Medulla oblongata (tissue), 1 donor: ENCODE results near the gene UGDH.
A peak's percentile ranks its signal among the peaks of the same experiment; 100 is the strongest.
"Not testable (repeated sequence)": the region's sequence is repeated elsewhere in the genome, so short reads cannot be mapped to it uniquely, and the experiment has no call there.

ENCODE experiments used
- DNase-seq: peaks from one replicate; pipeline ENCODE4 v3.0.0-alpha.2; 2015; ENCODE audit errors: extremely low spot score

UGDH gene

DNA sequence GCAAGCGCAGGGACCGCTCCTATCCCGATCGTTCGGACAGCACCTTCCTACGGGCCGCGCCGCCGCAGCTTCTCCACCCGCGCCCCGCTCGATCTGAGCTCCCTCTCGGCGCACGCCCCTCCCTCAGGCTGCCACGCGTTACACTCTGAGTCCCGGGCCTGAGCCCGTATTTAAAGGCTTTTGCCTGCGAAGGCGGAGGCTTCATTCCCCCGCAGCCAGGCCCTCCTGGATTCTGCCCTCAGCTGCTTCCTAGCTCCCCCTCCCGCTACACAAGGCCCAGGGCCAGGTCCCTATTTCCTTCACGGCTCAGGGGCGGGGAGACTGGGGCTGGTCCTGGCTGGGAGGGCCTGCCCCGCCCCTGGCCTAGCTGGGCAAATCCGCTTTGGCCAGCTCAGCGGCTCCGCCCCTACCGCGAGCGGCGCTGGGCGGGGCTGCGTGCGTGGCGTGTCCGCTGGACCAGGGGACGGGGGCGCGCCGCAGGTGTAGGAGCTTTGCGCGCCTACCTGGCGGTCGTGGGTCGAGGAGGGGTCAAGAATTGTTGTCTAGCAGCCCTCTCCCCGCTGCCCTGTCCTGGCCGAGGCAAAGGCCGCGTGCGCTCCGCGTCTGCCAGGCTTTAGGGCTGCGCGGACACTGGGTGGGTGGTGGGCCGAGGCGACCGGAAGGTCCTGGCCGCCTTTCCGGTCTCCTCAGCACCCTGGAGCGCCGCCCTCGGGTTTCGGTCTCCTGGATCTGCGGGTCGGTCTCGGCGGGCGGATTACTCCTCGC is at the start of gene UGDH:
Gene UGDH (minus strand): TSS at position 144 of the 765 bp plus-strand sequence. CDS start 5,927 bp downstream, outside the sequence.
- DNase-seq, result peak; percentile 99

DNA sequence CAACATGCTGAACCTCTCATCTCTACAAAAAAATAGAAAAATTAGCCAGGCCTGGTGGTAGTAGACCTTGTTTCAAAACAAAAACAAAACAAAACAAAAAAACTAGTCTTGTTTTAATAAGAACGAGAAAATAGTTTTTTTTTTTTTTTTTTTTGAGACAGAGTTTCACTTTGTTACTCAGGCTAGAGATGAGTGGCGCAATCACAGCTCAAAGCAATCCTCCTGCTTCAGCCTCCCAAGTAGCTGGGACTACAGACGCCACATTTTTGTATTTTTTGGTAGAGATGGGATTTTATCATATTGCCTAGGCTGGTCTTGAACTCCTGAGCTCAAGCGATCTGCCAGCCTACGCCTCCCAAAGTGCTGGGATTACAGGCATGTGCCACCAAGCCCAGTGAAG is 47.7 kb upstream of the UGDH start:
- DNase-seq, result no peak

DNA sequence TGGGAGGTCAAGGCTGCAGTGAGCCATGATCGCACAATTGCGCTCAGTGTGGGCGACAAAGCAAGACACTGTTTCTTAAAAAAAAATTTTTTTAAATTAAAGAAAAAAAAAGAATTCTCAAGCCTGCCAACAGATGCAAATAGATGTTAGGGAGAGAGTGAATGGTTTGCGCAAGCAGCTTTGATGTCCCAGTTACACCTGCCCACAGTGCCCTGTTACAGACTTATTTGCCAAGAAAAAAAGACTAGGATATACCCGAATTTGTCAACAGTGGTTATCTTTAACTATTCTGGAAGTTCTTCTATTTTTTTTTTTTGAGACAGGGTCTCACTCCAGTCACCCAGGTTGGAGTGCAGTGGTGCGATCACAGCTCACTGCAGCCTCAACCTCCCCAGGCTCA is 44.3 kb upstream of the UGDH start:
- no peak for DNase-seq

DNA sequence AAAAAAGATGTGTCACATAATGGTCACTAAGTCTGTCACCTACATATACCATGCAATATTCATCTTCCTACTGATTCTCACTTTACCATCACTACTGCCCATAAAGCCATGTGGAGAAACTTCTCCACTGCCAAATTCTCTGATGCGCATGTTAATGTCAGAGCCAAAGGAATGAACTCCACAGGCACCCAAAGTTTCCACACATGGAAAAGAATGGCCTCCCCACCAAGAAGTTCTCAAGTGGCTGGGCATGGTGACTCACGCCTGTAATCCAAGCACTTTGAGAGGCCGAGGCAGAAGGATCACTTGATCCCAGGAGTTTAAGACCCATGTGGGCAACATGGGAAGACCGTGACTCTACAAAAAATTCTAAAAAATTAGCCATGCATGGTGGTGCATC is 43.8 kb upstream of the UGDH start:
- no peak for DNase-seq

DNA sequence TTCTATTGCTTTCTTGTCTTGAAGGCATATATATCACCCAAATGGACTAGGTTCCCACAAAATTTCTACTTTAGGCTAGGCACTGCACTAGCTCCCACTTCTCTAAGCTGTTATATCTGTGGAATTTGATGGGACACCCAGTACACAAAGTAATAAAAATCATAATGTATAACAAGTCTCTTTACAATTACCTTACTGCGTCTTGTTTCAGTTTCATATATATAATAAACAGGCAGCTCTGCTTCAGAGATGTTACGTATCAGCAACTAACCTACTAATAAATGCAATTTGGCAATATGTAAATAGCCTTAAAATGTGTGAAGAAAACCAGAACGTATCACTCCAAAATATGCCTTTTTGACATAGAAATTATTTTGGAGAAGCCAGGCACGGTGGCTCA is 42.0 kb upstream of the UGDH start:
- no peak for DNase-seq

DNA sequence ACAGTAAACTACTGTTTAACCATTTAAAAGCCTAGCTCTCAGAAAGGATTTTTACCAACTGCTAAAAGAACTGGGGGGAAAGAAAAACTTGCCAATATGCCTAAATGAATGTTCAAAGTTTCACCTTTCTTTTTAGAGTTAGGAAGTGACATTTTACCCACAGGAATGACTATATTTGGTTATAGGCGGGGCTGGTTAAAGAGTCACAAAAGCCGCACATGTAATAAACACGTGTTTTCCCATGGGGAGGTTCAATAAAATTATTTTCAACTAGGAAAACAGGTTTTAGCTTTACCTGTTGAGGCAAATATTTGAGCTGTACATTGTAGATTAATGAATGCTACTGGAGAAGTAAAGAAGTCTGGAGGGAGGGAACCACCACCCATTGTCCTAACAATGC is 41.6 kb upstream of the UGDH start:
- no peak for DNase-seq

DNA sequence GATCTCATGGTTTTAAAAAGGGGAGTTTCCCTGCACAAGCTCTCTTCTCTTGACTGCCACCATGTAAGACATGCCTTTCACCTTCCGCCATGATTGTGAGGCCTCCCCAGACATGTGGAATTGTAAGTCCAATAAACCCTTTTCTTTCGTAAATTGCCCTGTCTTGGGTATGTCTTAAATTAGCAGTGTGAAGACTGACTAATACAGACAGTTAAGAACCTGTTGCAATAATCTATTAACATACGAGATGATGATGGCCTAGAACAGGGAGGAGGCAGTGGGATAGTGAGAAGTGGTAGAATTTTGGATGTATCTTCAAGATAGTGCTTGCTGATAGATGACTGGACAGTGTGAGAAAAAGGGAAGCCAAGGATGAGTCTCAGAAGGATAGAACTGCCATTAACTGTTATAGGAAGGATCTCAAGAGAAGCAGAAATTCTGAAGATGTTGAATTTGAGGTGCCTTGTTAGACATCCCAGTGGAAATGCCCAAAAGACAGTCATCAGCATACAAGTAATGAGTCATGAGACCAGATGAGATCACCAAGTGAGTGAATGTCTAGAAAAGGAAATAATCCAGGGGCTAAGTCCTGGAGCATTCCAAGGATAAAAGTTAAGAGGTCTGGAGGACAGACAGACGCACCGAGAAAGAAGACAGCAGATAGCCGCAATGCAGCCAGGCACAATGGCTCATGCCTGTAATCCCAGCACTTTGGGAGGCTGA is 38.8 kb upstream of the UGDH start:
- DNase-seq, result no peak

DNA sequence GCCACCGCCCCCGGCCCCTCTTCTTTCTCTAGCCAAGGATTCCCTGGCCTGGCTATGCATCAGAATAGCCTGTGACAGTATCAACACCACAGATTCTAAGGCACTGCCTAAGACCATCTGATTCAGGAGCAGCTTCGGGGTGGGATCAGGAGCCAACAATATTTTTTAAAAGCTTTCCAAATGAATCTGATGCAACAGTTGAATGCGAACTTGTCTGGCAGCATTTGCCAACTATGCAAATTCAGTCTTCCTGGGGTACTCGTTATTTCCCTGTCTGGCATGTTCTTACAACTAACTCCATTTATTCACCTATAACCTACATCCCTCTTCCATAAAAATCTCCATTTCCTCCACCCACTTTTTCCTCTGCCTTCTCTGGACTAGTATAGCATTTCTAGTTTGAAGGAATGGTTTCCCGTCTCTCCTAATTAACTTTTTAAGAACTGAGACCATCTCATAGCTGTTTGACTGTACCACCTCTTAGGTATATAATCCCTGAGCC is 36.2 kb upstream of the UGDH start:
- no peak for DNase-seq

DNA sequence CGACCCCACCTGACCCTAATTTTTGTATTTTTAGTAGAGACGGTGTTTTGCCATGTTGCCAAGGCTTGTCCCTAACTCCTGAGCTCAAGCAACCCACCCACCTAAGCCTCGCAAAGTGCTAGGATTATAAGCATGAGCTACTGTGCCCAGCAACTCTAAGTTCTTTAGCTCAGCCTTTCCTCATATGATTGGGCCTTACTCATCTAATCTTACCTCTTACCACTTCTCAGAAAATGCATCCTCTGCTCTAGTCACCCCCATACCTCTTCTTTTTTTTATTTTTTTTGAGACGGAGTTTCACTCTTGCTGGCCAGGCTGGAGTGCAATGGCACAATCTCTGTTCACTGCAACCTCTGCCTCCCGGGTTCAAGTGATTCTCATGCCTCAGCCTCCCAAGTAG is 35.6 kb upstream of the UGDH start:
- DNase-seq, result no peak

DNA sequence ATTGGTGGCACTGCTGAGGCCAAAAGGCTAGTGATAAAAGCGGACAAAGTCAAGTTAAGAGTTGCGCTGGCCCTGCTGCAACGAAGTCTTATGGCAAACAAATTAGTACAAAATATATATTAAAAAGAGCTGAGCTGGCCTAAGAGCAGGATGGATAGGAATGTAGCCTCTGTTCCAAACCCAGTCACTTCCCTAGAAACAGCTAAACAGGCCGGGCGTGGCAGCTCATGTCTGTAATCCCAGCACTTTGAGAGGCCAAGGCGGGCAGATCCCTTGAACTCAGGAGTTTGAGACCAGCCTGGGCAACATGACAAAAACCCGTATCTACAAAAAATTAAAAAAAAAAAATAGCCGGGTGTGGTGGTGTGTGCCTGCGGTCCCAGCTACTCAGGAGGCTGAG is 32.4 kb upstream of the UGDH start:
- no peak for DNase-seq

DNA sequence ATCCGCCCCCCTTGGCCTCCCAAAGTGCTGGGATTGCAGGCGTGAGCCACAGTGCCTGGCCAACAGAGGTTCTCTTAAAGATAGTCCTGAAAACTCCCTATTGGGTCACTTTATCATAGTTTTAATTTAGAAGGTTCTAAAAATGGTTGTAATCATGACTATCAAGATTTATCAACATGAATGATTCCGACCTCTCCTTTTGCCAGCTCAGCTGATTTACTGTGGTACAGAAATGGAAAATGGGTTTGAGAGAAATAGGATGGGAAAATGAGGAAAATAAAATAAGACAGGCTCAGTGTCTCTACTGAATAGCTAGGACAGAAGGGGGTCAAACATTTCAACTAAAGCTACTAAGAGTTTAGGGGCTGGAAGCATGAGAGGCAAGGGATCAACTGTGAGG is 28.2 kb upstream of the UGDH start:
- DNase-seq, result no peak

DNA sequence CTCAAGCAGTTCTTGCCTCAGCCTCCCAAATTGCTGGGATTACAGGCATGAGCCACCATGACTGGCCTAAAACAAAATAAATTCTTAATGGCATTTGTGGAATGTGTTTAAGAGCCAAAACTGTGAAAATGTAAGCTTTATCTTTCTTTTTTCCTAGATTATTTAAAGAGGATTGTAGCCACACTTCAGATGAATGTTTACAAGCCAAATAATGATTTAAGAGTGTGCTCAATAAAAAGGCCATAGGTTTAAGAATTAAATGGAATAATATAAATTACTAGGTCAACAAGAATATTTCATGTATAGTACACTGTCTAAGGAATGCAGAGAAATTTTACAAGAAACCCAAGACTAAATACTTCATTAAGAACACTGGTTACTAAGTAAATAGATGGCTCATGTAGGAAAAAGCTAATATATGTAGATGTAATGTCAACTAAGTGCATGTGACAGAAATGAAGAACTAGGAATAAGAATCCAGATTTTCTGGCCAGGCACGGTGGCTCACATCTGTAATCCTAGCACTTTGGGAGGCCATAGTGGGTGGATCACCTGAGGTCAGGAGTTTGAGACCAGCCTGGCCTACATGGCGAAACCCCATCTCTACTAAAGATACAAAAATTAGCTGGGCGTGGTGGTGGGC is 21.3 kb upstream of the UGDH start:
- no peak for DNase-seq

DNA sequence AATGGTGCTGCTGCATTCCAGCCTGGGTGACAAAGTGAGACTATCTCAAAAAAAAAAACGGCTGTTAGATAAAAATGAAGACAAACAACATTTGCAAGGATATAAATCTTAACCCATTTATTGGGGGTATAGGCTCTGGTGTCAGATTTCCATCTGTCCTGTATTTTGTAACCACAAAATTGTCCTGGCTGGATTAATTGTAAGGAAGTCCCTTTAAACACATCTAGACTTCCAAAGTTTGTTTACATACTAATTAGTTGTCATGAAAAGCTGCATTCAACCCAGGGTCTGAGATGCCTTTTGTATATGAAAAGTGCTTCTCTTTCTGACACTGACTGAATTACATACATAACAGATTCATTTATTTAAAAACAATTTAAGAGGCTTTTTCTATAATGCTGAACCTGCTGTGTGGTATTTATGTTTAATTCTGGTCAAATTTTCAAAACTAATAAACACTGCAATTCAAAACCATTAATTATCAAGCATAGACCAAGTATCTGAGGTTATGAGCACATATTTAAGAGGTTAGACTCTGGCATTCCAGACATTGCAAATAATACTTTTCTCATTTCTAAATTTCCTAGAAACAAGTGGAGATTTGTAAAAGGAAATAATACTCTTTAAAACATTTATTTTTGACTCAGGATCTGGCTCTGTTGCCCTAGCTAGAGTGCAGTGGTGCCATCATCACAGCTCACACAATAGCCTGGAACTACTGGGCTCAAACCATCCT is 17.5 kb upstream of the UGDH start:
- DNase-seq, result no peak

DNA sequence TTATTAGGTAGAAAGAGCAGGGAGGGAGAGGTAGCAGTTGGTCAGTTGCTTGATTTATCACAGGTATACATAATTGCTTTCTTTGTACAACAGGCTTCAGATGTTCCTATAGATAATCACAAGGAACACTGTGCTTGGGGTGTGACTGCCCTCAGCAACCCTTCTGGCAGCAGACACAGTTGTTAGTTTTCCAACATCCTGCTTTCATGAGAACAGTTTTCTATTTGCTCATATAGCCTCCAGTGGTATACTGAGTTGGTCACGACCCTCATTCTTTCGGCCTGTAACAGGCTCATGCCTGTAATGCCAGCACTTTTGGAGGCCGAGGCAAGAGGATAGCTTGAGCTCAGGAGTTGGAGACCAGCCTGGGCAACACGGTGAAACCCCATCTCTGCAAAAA is 16.8 kb upstream of the UGDH start:
- not testable (repeated sequence) for DNase-seq

DNA sequence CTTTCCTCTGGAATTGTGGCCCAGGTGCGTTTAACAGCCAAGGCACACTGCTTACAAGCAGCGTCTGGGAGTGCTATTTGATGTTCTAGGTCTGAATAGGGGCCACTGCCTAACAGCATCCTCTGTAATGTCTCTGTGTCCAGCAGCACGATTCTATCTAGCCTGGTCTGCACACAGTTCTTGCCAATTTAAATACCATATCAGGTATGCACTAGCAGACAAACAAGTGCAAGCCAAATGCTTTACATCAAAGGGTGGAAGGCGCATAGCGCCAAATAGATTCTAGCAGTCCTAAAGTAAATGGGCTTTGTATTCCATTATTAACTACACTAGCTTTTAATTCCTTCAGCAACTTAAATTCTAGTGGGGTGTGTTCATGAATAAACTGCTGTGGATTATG is 15.8 kb upstream of the UGDH start:
- no peak for DNase-seq

DNA sequence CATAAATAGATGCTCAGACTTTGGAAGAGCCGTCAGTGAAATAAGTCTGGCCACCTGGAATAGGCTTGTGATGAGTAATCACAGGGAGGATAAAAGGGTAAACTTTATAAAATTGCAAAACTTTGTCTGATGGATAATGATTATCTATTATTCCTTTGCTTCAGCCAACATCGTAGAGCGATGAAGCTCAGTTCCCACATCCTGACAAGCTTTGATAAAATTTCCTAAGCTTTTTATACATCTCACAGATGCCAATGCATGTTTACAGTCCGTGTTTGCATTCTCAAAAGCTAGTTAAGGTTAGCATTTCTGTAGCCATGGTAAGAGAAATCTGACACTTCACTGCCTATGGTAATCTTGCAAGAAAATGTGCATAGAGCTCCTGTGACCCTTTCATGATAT is 15.4 kb upstream of the UGDH start:
- no peak for DNase-seq

DNA sequence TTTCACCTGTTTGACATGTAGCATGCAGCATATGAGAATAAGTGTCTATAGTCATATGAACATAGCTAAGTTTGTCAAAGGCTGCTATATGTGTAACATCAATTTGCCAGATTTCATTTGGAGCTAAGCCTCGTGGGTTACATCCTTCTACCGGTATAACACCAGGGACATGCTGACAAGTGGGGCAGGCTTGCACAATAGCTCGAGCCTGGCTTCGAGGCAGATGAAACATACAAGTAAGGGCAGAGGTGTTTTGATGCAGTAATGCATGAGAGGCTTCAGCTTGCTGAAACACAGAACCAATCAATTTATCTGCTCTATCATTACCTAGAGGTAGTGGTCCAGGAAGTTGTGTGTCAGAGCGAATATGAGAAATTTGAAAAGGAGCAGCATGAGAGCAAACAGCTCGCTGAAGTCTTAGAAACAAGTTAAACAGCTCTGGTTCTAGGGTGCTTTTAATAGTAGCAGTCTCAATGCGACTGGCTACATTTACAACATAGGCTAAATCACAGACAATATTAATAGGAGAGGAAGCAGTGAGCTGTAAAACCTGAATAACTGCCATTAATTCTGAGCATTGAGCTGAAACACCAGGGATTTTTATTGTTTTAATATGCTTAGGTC is 14.9 kb upstream of the UGDH start:
- DNase-seq, result no peak

DNA sequence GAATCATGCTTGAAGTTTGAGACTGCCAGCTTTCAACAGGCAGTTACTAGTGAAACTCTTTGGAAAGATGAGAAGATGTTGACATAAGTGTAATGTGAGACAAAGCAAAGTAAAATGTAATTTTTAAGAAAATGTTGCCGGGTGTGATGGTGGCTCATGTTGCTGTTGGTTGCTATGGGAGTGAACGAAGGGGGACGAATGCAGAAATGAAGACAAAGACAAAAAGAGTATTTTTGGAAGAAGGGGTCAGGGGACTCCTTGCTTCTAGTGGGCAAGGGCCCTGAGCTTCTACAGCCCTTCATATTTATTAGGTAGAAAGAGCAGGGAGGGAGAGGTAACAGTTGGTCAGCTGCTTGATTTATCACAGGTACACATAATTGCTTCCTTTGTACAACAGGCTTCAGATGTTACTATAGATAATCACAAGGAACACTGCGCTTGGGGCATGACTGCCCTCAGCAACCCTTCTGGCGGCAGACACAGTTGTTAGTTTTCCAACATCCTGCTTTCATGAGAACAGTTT is 11.9 kb upstream of the UGDH start:
- no peak for DNase-seq

DNA sequence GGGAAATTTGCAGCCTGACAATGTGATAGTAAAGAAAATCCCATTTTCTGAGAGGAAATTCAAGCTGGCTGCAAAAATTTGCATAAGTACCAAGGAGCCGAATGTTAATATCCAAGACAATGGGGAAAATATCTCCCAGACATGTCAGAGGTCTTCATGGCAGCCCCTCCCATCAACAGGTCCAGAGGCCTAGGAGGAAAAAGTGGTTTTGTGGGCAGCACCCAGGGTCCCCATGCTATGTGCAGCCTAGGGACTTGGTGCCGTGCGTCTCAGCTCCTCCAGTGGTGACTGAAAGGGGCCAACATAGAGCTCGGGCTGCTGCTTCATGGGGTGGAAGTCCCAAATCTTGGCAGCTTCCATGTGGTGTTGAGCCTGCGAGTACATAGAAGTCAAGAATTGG is 6.3 kb upstream of the UGDH start:
- no peak for DNase-seq

DNA sequence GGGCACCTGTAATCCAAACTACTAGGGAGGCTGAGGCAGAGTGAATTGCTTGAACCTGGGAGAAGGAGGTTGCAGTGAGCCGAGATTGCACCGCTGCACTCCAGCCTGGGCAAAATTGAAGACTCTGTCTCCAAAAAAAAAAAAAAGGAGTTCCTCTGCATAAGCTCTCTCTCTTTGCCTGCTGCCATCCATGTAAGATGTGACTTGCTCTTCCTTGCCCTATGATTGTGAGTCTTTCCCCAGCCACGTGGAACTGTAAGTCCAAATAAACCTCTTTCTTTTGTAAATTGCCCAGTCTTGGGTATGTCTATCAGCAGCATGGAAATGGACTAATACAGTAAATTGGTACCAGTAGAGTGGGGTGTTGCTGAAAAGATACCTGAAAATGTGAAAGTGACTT is 5.0 kb upstream of the UGDH start:
- DNase-seq, result not testable (repeated sequence)

DNA sequence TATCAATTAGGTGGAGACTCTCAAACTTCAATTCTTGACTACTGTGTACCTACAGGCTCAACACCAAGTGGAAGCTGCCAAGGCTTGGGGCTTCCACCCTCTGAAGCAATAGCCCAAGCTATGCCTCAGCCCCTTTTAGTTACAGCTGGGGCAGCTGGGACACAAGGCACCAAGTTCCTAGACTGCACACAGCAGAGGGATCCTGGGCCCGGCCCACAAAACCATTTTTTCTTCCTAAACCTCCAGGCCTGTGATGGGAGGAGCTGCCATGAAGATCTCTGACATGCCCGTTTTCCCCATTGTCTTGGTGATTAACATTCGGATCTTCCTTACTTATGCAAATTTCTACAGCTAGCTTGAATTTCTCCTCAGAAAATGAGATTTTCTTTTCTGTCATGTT is 3.4 kb upstream of the UGDH start:
- no peak for DNase-seq
